ENCODE measurements around the gene MED16. TPM values are rescaled to one million over a fixed set of nuclear protein-coding genes. Genes with fewer than 3 reads are reported as not detected.
"Not testable (repeated sequence)": the region's sequence is repeated elsewhere in the genome, so short reads cannot be mapped to it uniquely, and the experiment has no call there.

Gene MED16
- total RNA-seq, 6 experiments from 2014 or later = 32.0 to 35.7 (median 33.3) TPM

DNA sequence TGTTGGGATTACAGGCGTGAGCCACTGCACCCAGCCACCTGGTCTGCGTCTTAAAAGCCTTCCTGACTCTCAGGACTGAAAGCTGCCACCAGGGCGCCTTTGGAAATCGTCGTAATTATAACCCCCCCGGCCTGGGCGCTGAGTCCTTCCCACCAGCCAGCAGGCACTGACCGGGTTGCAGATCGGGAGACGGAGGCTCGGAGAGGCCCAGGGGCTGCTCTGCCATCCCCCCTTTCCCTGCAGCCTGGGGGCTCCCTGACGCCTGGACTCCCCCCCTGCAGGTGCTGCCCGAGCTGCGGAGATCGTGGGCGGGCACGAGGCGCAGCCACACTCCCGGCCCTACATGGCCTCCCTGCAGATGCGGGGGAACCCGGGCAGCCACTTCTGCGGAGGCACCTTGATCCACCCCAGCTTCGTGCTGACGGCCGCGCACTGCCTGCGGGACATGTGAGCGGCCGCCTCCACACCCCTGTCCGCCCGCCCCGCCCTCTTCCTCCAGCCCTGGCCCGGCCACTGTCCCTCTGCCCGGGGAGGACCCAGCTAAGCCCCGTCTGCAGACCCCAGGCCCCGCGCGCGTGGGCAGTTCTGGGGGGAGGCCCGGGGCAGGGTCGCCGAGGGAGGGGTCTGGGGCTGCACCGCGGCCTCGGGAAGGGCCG lies 49.7 kb downstream of the MED16 start:
- intact Hi-C loops (cut with DNase I) = no loop called here
- peak in 1 of 3 donors; percentile 58 for DNase-seq
- peaks cover 0 to 8% of the 10 kb centered on the region in 2 donors for H3K27me3 ChIP-seq
- ATAC-seq = peak; percentile 64 to 74 (median 67)
- 0% methylated on average over 1 of the region's 46 CpGs for WGBS (ENCODE audit: insufficient coverage, low coverage, low lambda C conversion rate, missing lambda C conversion rate)
- no peak overlapping the region for H3K4me3 ChIP-seq
- no peaks in the 10 kb centered on the region for H3K9me3 ChIP-seq
- H3K36me3 ChIP-seq = no peaks in the 10 kb centered on the region
- H3K4me1 ChIP-seq = peaks cover 0 to 8% (median 0%) of the 10 kb centered on the region in 4 donors
- no peak overlapping the region for H3K27ac ChIP-seq
- TF ChIP-seq CTCF (IDR thresholded peaks at IDR 0.05) = no peak
- no peak for TF ChIP-seq POLR2A (IDR thresholded peaks at IDR 0.05)

DNA sequence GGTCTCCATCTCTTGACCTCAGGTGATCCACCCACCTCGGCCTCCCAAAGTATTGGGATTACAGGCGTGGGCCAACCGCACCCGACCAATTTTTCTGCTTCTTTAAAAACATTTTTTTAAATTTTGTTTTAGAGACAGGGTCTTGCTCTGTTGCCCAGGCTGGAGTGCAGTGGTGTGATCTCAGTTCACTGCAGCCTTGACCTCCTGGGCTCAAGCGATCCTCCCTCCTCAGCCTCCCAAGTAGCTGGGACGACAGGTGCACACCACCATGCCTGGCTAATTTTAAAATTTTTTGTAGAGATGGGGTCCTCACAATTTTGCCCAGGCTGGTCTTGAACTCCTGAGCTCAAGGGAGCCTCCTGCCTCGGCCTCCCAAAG lies 50.2 kb downstream of the MED16 start:
- WGBS (ENCODE audit: insufficient coverage, low coverage, low lambda C conversion rate, missing lambda C conversion rate) = 53% methylated on average over 4 of the region's 7 CpGs
- H3K27ac ChIP-seq; H3K9me3 ChIP-seq; H3K27me3 ChIP-seq; H3K4me1 ChIP-seq; intact Hi-C loops (cut with DNase I); DNase-seq; H3K4me3 ChIP-seq; ATAC-seq; H3K36me3 ChIP-seq: not testable (repeated sequence)

- DNase-seq = no peak
- no peaks in the 10 kb centered on the region for H3K36me3 ChIP-seq
- no peak within 1 kb of the TSS for H3K27ac ChIP-seq
- no CpG with 5 or more reads among the region's 24 CpGs for WGBS (ENCODE audit: insufficient coverage, low coverage, low lambda C conversion rate, missing lambda C conversion rate)
- H3K4me1 ChIP-seq = peaks cover 0 to 8% (median 0%) of the 10 kb centered on the region in 4 donors
- peak in 1 of 4 donors; percentile 42 for ATAC-seq
- TF ChIP-seq POLR2A (IDR thresholded peaks at IDR 0.05) (no peak), CTCF (IDR thresholded peaks at IDR 0.05) (no peak)
- peaks cover 0 to 8% of the 10 kb centered on the region in 2 donors for H3K27me3 ChIP-seq
- intact Hi-C loops (cut with DNase I) = no loop called here
- no peaks in the 10 kb centered on the region for H3K9me3 ChIP-seq
- no peak within 1 kb of the TSS for H3K4me3 ChIP-seq
Observed at GRCh38 chr19:840519-841206, 52.3 kb downstream of the MED16 start, which contains the start of gene PRTN3. PRTN3 (plus strand) TSS chr19:840999; CDS start chr19:841009, 10 bp downstream.

DNA sequence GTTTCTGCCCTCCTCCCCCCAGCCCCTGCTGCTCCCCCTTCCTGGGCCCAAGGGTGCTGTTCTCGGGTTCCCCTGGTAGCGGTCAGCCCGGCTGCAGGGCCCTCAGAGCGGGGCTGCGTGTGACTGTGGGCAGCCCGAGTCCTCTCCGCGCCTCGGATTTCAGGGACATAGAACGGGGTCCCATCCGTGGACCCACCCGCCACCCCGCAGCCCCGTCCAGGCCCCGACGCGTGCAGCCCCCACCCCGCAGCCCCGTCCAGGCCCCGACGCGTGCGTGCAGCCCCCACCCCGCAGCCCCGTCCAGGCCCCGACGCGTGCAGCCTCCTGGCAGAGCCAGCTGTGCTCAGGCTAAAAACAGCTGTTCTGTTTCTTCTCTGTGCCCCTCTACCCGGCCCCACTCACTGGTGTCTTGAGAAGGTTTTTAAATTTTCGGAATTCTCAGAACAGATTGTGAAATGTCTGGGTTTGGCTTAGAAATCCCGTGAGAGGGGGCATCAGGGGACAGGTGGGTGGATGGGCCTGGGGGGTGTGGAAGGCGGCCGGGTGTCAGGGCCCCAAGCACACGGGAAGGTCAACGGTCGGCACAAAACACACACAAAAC lies 57.7 kb downstream of the MED16 start:
- DNase-seq = no peak
- 62% methylated on average over 27 of the region's 36 CpGs for WGBS (ENCODE audit: insufficient coverage, low coverage, low lambda C conversion rate, missing lambda C conversion rate)

More for the DNA sequence above, 57.7 kb downstream of the MED16 start:
- no peak overlapping the region for H3K4me3 ChIP-seq
- H3K27ac ChIP-seq = no peak overlapping the region
- no peaks in the 10 kb centered on the region for H3K9me3 ChIP-seq
- peak in 1 of 4 donors; percentile 64 for ATAC-seq
- H3K27me3 ChIP-seq = no peaks in the 10 kb centered on the region
- no peaks in the 10 kb centered on the region for H3K4me1 ChIP-seq
- intact Hi-C loops (cut with DNase I) = no loop called here
- TF ChIP-seq POLR2A (IDR thresholded peaks at IDR 0.05) (no peak), CTCF (IDR thresholded peaks at IDR 0.05) (no peak)
- H3K36me3 ChIP-seq = no peaks in the 10 kb centered on the region

Data from right lobe of liver (tissue), 6 donors.